Epithelial cell of esophagus (primary cell): ENCODE results near the gene PILRA.
"Not testable (repeated sequence)": the region's sequence is repeated elsewhere in the genome, so short reads cannot be mapped to it uniquely, and the experiment has no call there.

ENCODE experiments used
- DNase-seq: peaks from one replicate; pipeline ENCODE4 v3.0.0; 2010; ENCODE audit warnings: low read depth
- H3K4me3 ChIP-seq: 2 replicates; pipeline ENCODE4 v1.5.1; 2011; ENCODE audit warnings: mild to moderate bottlenecking, low read length, control low read depth
- TF ChIP-seq, protein P1 (sequence below): IDR thresholded peaks from 2 replicates; pipeline ENCODE4 v1.5.1; 2011; ENCODE audit warnings: low read depth, mild to moderate bottlenecking, low read length, control low read depth, inconsistent platforms; ENCODE audit not compliant: insufficient read depth; ENCODE audit errors: missing control alignments

Gene PILRA

DNA sequence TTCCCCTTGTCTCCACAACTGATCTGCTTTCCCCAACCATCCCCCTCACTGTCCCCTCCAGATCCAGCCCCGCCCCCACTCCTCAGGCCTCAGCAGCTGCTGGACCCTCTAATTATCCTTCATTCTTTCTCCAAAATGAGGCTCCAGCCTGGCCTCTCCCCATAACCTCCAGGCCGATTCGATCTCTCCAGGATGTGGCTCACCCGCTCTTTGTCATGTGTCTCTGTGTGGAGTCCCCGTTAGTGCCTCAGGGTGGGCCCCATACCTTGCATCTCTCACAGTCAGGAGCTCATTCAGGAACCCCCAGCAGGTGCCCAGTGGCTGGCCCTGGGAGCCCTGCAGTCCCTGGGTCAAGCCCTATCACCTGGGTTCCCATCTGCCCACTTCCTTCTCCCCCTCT is 1.3 kb downstream of the PILRA start:
- DNase-seq, result no peak
- no peak overlapping the region for H3K4me3 ChIP-seq
- TF ChIP-seq, protein P1, sequence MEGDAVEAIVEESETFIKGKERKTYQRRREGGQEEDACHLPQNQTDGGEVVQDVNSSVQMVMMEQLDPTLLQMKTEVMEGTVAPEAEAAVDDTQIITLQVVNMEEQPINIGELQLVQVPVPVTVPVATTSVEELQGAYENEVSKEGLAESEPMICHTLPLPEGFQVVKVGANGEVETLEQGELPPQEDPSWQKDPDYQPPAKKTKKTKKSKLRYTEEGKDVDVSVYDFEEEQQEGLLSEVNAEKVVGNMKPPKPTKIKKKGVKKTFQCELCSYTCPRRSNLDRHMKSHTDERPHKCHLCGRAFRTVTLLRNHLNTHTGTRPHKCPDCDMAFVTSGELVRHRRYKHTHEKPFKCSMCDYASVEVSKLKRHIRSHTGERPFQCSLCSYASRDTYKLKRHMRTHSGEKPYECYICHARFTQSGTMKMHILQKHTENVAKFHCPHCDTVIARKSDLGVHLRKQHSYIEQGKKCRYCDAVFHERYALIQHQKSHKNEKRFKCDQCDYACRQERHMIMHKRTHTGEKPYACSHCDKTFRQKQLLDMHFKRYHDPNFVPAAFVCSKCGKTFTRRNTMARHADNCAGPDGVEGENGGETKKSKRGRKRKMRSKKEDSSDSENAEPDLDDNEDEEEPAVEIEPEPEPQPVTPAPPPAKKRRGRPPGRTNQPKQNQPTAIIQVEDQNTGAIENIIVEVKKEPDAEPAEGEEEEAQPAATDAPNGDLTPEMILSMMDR, result no peak

DNA sequence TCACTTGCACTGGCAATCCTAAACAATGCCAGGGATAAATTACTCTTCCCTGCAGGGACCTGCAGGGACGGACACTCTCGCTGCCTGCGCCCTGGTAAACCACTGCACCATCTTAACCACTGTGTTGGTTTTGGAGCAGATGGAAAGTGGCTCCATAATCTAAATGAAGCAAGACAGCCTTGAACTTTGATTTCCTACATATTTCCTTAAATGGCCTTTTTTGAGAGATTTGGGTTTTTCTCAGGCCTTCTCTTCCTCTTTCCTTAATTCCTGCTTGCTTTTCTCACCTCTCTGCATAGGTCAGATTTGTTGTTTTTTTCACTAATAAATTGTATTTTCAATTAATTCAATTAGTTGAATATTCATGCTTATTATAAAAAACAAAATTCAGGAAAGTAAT is 2.8 kb downstream of the PILRA start:
- DNase-seq, result no peak
- no peak overlapping the region for H3K4me3 ChIP-seq
- TF ChIP-seq, protein P1, result no peak

DNA sequence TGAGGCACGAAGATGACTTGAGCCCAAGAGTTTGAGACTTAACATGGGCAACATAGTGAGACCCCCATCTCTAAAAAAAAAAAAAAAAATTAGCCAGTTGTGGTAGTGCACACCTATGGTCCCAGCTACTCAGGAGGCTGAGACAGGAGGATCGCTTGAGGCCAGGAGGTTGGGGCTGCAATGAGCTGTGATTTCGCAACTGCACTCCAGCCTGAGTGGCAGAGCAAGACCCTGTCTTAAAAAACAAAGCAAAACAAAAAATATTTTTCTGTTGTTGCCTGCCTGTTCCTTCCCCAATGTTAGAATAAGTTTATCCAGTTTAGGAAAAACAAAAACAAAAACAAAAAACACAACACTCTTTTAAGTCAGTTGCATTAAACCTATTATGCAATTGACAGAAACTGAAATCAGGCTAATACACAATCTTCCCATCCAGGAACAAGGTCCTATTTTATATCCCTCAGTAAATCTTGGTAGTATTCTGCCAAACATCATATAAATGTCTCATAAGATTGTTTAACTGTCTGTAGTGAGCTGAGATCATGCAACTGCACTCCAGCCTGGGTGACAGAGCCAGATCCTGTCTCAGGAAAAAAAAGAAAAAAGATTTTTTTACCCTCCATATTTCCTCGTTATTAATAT is 4.9 kb downstream of the PILRA start:
- TF ChIP-seq, protein P1, result no peak
- DNase-seq, result no peak
- no peak overlapping the region for H3K4me3 ChIP-seq

DNA sequence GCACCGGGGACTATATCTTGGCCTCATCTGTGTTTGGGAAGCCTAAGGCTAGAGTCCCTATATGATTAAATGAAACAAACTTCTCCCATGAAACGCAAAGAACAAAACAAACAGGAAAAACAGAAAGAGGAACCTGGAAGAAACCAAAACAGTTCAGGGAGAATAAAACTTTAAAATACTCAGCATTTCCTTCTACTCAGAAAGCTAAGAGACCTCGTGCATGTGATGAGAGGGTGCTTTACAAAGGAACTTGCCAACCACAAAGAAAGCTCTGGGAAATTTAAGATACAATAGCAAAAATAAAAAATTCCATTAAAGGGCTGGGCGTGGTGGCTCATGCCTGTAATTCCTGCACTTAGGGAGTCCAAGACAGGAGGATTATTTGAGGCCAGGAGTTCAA is 6.9 kb downstream of the PILRA start:
- no peak for DNase-seq
- no peak overlapping the region for H3K4me3 ChIP-seq
- TF ChIP-seq, protein P1, result no peak

DNA sequence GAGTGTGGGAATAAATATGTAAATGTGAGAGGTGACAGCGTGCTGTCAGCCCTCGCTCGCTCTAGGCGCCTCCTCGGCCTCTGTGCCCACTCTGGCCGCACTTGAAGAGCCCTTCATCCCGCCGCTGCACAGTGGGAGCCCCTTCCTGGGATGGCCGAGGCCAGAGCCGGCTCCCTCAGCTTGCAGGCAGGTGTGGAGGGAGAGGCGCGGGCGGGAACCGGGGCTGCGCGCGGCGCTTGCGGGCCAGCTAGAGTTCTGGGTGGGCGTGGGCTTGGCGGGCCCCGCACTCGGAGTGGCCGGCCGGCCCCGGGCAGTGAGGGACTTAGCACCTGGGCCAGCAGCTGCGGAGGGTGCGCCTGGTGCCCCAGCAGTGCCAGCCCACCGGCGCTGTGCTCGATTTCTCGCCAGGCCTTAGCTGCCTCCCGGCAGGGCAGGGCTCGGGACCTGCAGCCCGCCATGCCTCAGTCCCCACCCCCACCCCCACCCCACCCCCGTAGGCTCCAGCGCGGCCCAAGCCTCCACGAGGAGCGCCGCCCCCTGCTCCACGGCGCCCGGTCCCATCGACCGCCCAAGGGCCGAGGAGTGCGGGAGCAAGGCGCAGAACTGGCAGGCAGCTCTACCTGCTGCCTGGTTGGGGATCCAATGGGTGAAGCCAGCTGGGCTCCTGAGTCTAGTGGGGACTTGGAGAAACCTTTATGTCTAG is 8.4 kb downstream of the PILRA start:
- not testable (repeated sequence) for DNase-seq, H3K4me3 ChIP-seq

DNA sequence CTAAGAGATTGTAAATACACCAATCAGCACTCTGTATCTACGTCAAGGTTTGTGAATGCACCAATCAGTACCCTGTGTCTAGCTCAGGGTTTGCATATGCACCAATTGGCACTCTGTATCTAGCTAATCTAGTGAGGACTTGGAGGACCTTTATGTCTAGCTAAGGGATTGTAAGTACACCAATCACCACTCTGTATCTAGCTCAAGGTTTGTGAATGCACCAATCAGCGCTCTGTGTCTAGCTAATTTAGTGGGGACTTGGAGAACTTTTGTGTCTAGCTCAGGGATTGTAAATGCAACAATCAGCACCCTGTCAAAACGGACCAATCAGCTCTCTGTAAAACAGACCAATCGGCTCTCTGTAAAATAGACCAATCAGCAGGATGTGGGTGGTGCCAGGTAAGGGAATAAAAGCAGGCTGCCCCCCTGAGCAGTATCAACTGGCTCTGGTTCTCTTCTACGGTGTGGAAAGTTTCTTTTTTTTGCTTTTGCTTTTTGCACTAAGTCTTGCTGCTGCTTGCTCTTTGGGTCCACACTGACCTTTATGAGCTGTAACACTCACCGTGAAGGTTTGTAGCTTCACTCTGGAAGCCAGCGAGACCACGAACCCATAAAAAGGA is 9.1 kb downstream of the PILRA start:
- H3K4me3 ChIP-seq, result not testable (repeated sequence)
- peak; percentile 47 for DNase-seq

DNA sequence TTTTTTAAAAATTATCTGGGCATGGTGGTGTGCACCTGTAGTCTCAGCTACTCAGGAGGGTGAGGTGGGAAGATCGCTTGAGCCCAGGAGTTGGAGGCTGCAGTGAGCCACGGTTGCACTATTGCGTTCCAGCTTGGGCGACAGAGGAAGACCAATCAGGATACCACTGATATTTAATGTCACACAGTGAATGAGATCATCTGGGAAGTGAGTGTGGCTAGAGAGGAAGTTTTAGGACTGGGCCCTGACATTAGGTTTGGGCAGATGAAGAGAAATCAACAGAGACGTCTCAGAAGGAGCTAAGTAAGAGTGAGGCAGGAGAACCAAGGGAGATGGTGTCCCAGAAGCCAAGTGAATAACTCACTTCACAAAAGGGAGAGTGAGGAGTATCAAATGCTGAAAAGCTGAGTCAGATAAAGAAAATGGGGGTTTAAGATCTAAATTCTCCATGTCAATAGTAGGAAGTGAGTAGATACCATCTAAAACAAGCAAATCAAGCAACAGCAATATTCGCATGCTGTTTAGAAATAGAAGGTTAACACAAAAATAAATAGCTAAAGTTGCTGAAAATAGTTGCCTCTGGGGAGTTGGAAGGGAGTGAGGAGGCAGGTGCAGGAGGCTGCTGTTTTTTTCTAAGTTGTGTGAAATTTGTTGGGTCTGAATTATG is 11.5 kb downstream of the PILRA start:
- H3K4me3 ChIP-seq, result no peak overlapping the region
- TF ChIP-seq, protein P1, result no peak
- no peak for DNase-seq
